K562 (cell line): Measurements from ENCODE around the gene SLC1A4. TPM values are rescaled to one million over a fixed set of nuclear protein-coding genes. Genes with fewer than 3 reads are reported as not detected.

Experiments
- ATAC-seq: fragments of 200-7000 bp; cut with Tn5 transposase; 3 replicates; pipeline ENCODE4 v1.9.1; 2020; ENCODE audit warnings: moderate library complexity
- BruUV-seq: library from RNA; stranded (reverse); fragments of 400-500 nt; replicated peaks from 2 replicates; lab custom pipeline; 2021; lab: Mats Ljungman, UMichigan
- CTCF ChIA-PET: fragments of 300-600 bp; formaldehyde crosslinking; extraction: SDS; loops from one replicate; lab custom pipeline; 2021; ENCODE audit warnings: low intra/inter-chr PET ratio; lab: Yijun Ruan, JAX
- POLR2A ChIA-PET: fragments of 300-600, 350-650 bp; sonication (Branson Sonifier 250); formaldehyde crosslinking; extraction: SDS; loops from one replicate; lab custom pipeline; 2021; ENCODE audit warnings: antibody characterized with exemption, inconsistent platforms; lab: Yijun Ruan, JAX
- DNase-seq, 4 experiments: peaks; one replicate each; pipeline versions ENCODE4 v3.0.0 to v3.0.0-alpha.2; 2011 to 2018; ENCODE audit warnings: low spot score in 3 of 4, mixed read lengths in 3 of 4; ENCODE audit errors: extremely low read depth in 1 of 4
- FAIRE-seq: peaks from 2 replicates; lab custom pipeline; 2011; peaks lifted over from hg19 to GRCh38; lab: Jason Lieb, UNC
- H2AFZ ChIP-seq: 2 replicates; pipeline ENCODE4 v1.6.0; 2011; ENCODE audit warnings: low read depth, low read length, control low read depth, inconsistent platforms
- H3K27ac ChIP-seq: fragments of 200-600 bp; 3 replicates; pipeline ENCODE4 v1.8.0; 2011; ENCODE audit warnings: low read depth, mild to moderate bottlenecking, control low read depth, inconsistent platforms, low read length, moderate library complexity, mixed read lengths; ENCODE audit errors: extremely low read depth
- H3K27me3 ChIP-seq, 2 experiments: fragments of 300-600 bp in 1 of 2; 2 replicates in 1 of 2; 3 replicates in 1 of 2; pipeline versions ENCODE4 v1.6.0 to v1.8.0; 2011; ENCODE audit warnings: inconsistent platforms in 2 of 2, low read length in 2 of 2, mild to moderate bottlenecking in 1 of 2, mixed read lengths in 1 of 2, moderate library complexity in 1 of 2; ENCODE audit not compliant: control insufficient read depth in 2 of 2, insufficient read depth in 2 of 2
- H3K36me3 ChIP-seq: fragments of 300-600 bp; 3 replicates; pipeline ENCODE4 v1.8.0; 2011; ENCODE audit warnings: mild to moderate bottlenecking, low read length, inconsistent platforms; ENCODE audit not compliant: control insufficient read depth, insufficient read depth
- H3K4me1 ChIP-seq, 2 experiments: fragments of 200-600 bp in 1 of 2; replicated peaks in 1 of 2; 2 replicates in 1 of 2; 3 replicates in 1 of 2; pipeline versions ENCODE4 v1.5.1 to v1.8.0; 2011; ENCODE audit warnings: inconsistent platforms in 2 of 2, low read length in 2 of 2, mild to moderate bottlenecking in 1 of 2, mixed read lengths in 1 of 2, moderate library complexity in 1 of 2; ENCODE audit not compliant: control insufficient read depth in 2 of 2, insufficient read depth in 2 of 2
- H3K4me2 ChIP-seq: 2 replicates; pipeline ENCODE4 v1.6.1; 2011; ENCODE audit warnings: low read length, control low read depth, inconsistent platforms, mixed read lengths; ENCODE audit not compliant: insufficient read depth
- H3K4me3 ChIP-seq: fragments of 200-600 bp; sonication (generic), shearing (Covaris generic); 2 replicates; pipeline ENCODE4 v1.5.1; 2016; ENCODE audit warnings: control low read depth, inconsistent platforms
- H3K79me2 ChIP-seq: fragments of 200-600 bp; 3 replicates; pipeline ENCODE4 v1.8.0; 2011; ENCODE audit warnings: low read length, inconsistent platforms; ENCODE audit not compliant: control insufficient read depth, insufficient read depth
- H3K9ac ChIP-seq, 2 experiments: 2 replicates each; pipeline versions ENCODE4 v1.6.0 to v1.6.1; 2011; ENCODE audit warnings: low read depth in 2 of 2, low read length in 2 of 2, control low read depth in 1 of 2, inconsistent platforms in 1 of 2, mild to moderate bottlenecking in 1 of 2, mixed read lengths in 1 of 2; ENCODE audit not compliant: insufficient read depth in 1 of 2
- H3K9me1 ChIP-seq: one replicate; pipeline ENCODE4 v1.6.0; 2011; ENCODE audit warnings: inconsistent platforms, mild to moderate bottlenecking, low read length, moderate library complexity; ENCODE audit not compliant: control insufficient read depth, insufficient read depth
- H3K9me3 ChIP-seq: replicated peaks from 2 replicates; pipeline ENCODE4 v1.5.1; 2011; ENCODE audit warnings: low read depth, low read length, inconsistent platforms; ENCODE audit not compliant: control insufficient read depth, insufficient read depth
- H4K20me1 ChIP-seq: replicated peaks from 2 replicates; pipeline ENCODE4 v1.6.1; 2011; ENCODE audit warnings: low read length, inconsistent platforms, mixed read lengths; ENCODE audit not compliant: control insufficient read depth, insufficient read depth
- BCL6 ChIP-seq: fragments of 250-450 bp; sonication (Bioruptor Pico); IDR thresholded peaks from 2 replicates; pipeline ENCODE4 v1.4.0; 2020
- CREBBP ChIP-seq: IDR thresholded peaks from one replicate; pipeline ENCODE4 v1.6.1; 2012; ENCODE audit warnings: low read depth, mild to moderate bottlenecking, control low read depth, inconsistent platforms, low read length
- FOXK2 ChIP-seq, 2 experiments: fragments of 450-650 bp; IDR thresholded peaks in 1 of 2; conservative IDR thresholded peaks in 1 of 2; 2 replicates each; pipeline ENCODE4 v1.6.1; 2016; ENCODE audit warnings: low read depth in 2 of 2, mild to moderate bottlenecking in 1 of 2
- POLR2A ChIP-seq: fragments of 450-650 bp; conservative IDR thresholded peaks from 2 replicates; pipeline ENCODE4 v1.6.1; 2016
- POLR2G ChIP-seq: fragments of 200-400 bp; formaldehyde crosslinking; IDR thresholded peaks from 2 replicates; pipeline ENCODE4 v1.6.1; 2017; ENCODE audit warnings: low read depth, mild to moderate bottlenecking, antibody characterized with exemption, low read length, moderate library complexity
- SRF ChIP-seq, 2 experiments: fragments of 250-450, 450-650 bp in 1 of 2; sonication (Bioruptor Pico) in 1 of 2; sonication (generic) in 1 of 2; formaldehyde crosslinking; IDR thresholded peaks; 2 replicates each; pipeline versions ENCODE4 v1.5.0 to v1.5.1; 2020 to 2022; ENCODE audit warnings: mild to moderate bottlenecking in 1 of 2, missing genetic modification reagents in 1 of 2
- ZNF197 ChIP-seq: fragments of 200-800 bp; sonication (Bioruptor generic); IDR thresholded peaks from 2 replicates; pipeline ENCODE4 v1.6.1; 2016; ENCODE audit warnings: low read depth, missing genetic modification characterization, missing compliant biosample characterization
- ZNF41 ChIP-seq: fragments of 250-450 bp; sonication (Bioruptor Pico); conservative IDR thresholded peaks from 2 replicates; pipeline ENCODE4 v1.4.0; 2020; ENCODE audit warnings: mild to moderate bottlenecking
- ZNF778 ChIP-seq: fragments of 450-650 bp; formaldehyde crosslinking; IDR thresholded peaks from 2 replicates; pipeline ENCODE4 v1.4.0; 2020; ENCODE audit warnings: mild to moderate bottlenecking, moderate library complexity
- WGBS: fragments of 100-300 bp; shearing (Covaris generic); methylation state at CpG from one replicate; pipeline ENCODE4 v1.1.6; 2016; ENCODE audit warnings: low coverage, mixed read lengths; ENCODE audit not compliant: insufficient coverage; ENCODE audit errors: missing lambda C conversion rate; 5-methylcytosine and 5-hydroxymethylcytosine counted together
- in situ Hi-C: fragments of 300-500 bp; cut with MboI; formaldehyde crosslinking; loops from 4 replicates; pipeline ENCODE4 v1.15.0; 2018; ENCODE audit warnings: inconsistent platforms, mixed read lengths
- intact Hi-C: fragments of 100-400 bp; cut with micrococcal nuclease; formaldehyde crosslinking; loops from 2 replicates; pipeline ENCODE4 v1.14.2; 2022
- polyA plus RNA-seq, 8 experiments: library from polyadenylated mRNA; depleted of rRNA in 4 of 8; stranded (reverse) in 5 of 8; unstranded in 3 of 8; fragments of >200 nt; fragmentation: Nextera tagmentation in 2 of 8; fragmentation: Illumina TruSeq in 1 of 8; extraction: Ambion mirVana in 2 of 8; extraction: Trizol in 1 of 8; gene quantifications; 2 replicates each; pipeline versions ENCODE4 v1.2.1 to v1.2.3, GENCODE V29; 2011 to 2014; ENCODE audit warnings: inconsistent platforms in 1 of 8, missing spikeins in 1 of 8
- total RNA-seq, 7 experiments: library from RNA; depleted of rRNA in 6 of 7; stranded (reverse); fragments of >200 nt in 6 of 7; fragmentation: Illumina TruSeq in 2 of 7; extraction: Trizol in 2 of 7; gene quantifications; 2 replicates each; pipeline versions ENCODE4 v1.2.1 to v1.2.3, GENCODE V29; 2011 to 2021; ENCODE audit warnings: low replicate concordance in 1 of 7
- TF ChIP-seq, protein P1 (sequence below): sonication (generic); formaldehyde crosslinking; IDR thresholded peaks from 2 replicates; pipeline ENCODE4 v1.4.0; 2020; ENCODE audit warnings: mild to moderate bottlenecking, missing genetic modification reagents
- TF ChIP-seq, protein P2 (sequence below): fragments of 450-650 bp; IDR thresholded peaks from 2 replicates; pipeline ENCODE4 v1.6.1; 2014; ENCODE audit warnings: low read depth, mild to moderate bottlenecking, moderate library complexity, borderline replicate concordance

The SLC1A4 gene
- total and polyA plus RNA-seq, 9 of the 15 experiments (the other 6 are each of a cell fraction or from before 2014, with no cell fraction given): 4.4 to 24.0 (median 10.9) TPM

GRCh38 chr2:65020943-65021528 is 31.8 kb downstream of the SLC1A4 start:
- TF ChIP-seq ZNF197 (CRISPR knock-in tag) (no peak), POLR2G (peak; percentile 65), FOXK2 (conservative IDR thresholded peaks at IDR 0.05 in 1 of 2, IDR thresholded peaks at IDR 0.05 in 1 of 2; ENCODE audit: low read depth in 2 of 2) (no peak)
- TF ChIP-seq, all 486 proteins: peak for 1
- Histone ChIP-seq H3K4me3 (no peak overlapping the region), H4K20me1 (no peaks in the 10 kb centered on the region), H3K9me1 (peaks cover 3% of the 10 kb centered on the region), H3K9ac (peak overlapping the region; percentile 19 to 23; a peak in 3 of 4 replicates), H3K4me1 (peaks cover 18 to 41% of the 10 kb centered on the region in 2 experiments; a peak in 4 of 5 replicates), H3K36me3 (peaks cover 29% of the 10 kb centered on the region), H2AFZ (no peak overlapping the region; the same call in 1 of the 2 replicates), H3K9me3 (no peaks in the 10 kb centered on the region), H3K27me3 (no peaks in the 10 kb centered on the region), H3K79me2 (no peaks in the 10 kb centered on the region), H3K27ac (peak overlapping the region; percentile 31; the same call in 1 of the 3 replicates), H3K4me2 (peak overlapping the region; percentile 56)
- ChIA-PET POLR2A (interaction anchor here (0.6 to 1.3 kb wide), 7 partner anchors 9 to 191 kb away, joined by 3 to 5 read pairs (median 3); no protein-coding TSS in a partner anchor), CTCF (interaction anchor here (1.1 kb wide), 1 partner anchor 508 kb away, joined by 4 read pairs; no protein-coding TSS in a partner anchor)
- intact Hi-C loops (no loop called here), in situ Hi-C loops (no loop called here)
- ATAC-seq: no peak
- 77% methylated on average over 10 of the region's 11 CpGs for WGBS
- FAIRE-seq: no peak
- BruUV-seq: no TSS peak
- no peak for DNase-seq

- Histone ChIP-seq H3K36me3 (peaks cover 25% of the 10 kb centered on the region), H3K9me3 (no peaks in the 10 kb centered on the region), H3K4me1 (peaks cover 18 to 41% of the 10 kb centered on the region in 2 experiments; a peak in 4 of 5 replicates), H3K27me3 (no peaks in the 10 kb centered on the region), H3K27ac (peak overlapping the region; percentile 31; the same call in 2 of the 3 replicates), H2AFZ (no peak overlapping the region), H4K20me1 (no peaks in the 10 kb centered on the region), H3K4me3 (no peak overlapping the region), H3K79me2 (no peaks in the 10 kb centered on the region), H3K9ac (peak overlapping the region in 1 of 2 experiments; percentile 19; a peak in 1 of 4 replicates), H3K9me1 (peaks cover 3% of the 10 kb centered on the region), H3K4me2 (peak overlapping the region; percentile 56)
- in situ Hi-C loops (no loop called here), intact Hi-C loops (no loop called here)
- FAIRE-seq: peak; percentile 91
- ATAC-seq: peak; percentile 84
- POLR2A ChIA-PET: interaction anchor here (0.6 to 3.3 kb wide), 8 partner anchors 10 to 190 kb away, joined by 3 to 11 read pairs (median 4); no protein-coding TSS in a partner anchor
- WGBS: 4% methylated on average over 4 of the region's 4 CpGs
- peak; percentile 50 to 97 (median 74) for DNase-seq
- TSS peak; percentile 29 for BruUV-seq
- CTCF ChIA-PET: interaction anchor here (1.1 kb wide), 1 partner anchor 508 kb away, joined by 4 read pairs; no protein-coding TSS in a partner anchor
- TF ChIP-seq, protein P1, sequence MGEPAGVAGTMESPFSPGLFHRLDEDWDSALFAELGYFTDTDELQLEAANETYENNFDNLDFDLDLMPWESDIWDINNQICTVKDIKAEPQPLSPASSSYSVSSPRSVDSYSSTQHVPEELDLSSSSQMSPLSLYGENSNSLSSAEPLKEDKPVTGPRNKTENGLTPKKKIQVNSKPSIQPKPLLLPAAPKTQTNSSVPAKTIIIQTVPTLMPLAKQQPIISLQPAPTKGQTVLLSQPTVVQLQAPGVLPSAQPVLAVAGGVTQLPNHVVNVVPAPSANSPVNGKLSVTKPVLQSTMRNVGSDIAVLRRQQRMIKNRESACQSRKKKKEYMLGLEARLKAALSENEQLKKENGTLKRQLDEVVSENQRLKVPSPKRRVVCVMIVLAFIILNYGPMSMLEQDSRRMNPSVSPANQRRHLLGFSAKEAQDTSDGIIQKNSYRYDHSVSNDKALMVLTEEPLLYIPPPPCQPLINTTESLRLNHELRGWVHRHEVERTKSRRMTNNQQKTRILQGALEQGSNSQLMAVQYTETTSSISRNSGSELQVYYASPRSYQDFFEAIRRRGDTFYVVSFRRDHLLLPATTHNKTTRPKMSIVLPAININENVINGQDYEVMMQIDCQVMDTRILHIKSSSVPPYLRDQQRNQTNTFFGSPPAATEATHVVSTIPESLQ (CRISPR knock-in tag): no peak
- TF ChIP-seq BCL6 (no peak), SRF (CRISPR knock-in tag; IDR thresholded peaks at IDR 0.05) (no peak), ZNF41 (CRISPR knock-in tag) (no peak), ZNF778 (CRISPR knock-in tag) (no peak), POLR2A (no peak), CREBBP (no peak)
- TF ChIP-seq, protein P2, sequence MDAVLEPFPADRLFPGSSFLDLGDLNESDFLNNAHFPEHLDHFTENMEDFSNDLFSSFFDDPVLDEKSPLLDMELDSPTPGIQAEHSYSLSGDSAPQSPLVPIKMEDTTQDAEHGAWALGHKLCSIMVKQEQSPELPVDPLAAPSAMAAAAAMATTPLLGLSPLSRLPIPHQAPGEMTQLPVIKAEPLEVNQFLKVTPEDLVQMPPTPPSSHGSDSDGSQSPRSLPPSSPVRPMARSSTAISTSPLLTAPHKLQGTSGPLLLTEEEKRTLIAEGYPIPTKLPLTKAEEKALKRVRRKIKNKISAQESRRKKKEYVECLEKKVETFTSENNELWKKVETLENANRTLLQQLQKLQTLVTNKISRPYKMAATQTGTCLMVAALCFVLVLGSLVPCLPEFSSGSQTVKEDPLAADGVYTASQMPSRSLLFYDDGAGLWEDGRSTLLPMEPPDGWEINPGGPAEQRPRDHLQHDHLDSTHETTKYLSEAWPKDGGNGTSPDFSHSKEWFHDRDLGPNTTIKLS: no peak
Observed at GRCh38 chr2:65021709-65022108, 32.5 kb downstream of the SLC1A4 start.
